GM10266 (cell line): Measurements from ENCODE around the gene TIRAP.

Experiments
- DNase-seq: peaks from one replicate; pipeline ENCODE4 v3.0.0; 2012; ENCODE audit errors: extremely low spot score
- TF ChIP-seq, protein P1 (sequence below): IDR thresholded peaks from 2 replicates; pipeline ENCODE4 v1.5.1; 2012; ENCODE audit warnings: mild to moderate bottlenecking, low read depth; ENCODE audit not compliant: control insufficient read depth, insufficient read depth; ENCODE audit errors: missing control alignments

TIRAP gene

DNA sequence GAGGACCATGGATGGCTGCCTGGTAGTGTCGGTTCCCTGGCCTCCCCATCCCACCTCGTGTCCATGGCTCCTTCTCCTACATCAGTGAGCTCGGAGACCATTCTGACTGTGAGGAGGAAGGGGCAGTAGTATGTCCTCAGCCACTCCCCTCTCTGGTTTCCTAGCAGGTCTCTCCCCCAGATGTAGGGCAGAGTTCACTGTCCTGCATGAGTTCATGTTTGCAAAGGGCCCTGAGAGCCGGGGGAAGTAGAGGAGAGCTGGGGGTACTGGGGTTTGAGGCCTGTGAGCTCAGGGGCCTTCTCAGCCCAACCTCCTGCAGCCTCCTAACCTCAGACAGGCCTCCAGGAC is 54.2 kb downstream of the TIRAP start:
- no peak for DNase-seq
- TF ChIP-seq, protein P1, sequence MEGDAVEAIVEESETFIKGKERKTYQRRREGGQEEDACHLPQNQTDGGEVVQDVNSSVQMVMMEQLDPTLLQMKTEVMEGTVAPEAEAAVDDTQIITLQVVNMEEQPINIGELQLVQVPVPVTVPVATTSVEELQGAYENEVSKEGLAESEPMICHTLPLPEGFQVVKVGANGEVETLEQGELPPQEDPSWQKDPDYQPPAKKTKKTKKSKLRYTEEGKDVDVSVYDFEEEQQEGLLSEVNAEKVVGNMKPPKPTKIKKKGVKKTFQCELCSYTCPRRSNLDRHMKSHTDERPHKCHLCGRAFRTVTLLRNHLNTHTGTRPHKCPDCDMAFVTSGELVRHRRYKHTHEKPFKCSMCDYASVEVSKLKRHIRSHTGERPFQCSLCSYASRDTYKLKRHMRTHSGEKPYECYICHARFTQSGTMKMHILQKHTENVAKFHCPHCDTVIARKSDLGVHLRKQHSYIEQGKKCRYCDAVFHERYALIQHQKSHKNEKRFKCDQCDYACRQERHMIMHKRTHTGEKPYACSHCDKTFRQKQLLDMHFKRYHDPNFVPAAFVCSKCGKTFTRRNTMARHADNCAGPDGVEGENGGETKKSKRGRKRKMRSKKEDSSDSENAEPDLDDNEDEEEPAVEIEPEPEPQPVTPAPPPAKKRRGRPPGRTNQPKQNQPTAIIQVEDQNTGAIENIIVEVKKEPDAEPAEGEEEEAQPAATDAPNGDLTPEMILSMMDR, result no peak

DNA sequence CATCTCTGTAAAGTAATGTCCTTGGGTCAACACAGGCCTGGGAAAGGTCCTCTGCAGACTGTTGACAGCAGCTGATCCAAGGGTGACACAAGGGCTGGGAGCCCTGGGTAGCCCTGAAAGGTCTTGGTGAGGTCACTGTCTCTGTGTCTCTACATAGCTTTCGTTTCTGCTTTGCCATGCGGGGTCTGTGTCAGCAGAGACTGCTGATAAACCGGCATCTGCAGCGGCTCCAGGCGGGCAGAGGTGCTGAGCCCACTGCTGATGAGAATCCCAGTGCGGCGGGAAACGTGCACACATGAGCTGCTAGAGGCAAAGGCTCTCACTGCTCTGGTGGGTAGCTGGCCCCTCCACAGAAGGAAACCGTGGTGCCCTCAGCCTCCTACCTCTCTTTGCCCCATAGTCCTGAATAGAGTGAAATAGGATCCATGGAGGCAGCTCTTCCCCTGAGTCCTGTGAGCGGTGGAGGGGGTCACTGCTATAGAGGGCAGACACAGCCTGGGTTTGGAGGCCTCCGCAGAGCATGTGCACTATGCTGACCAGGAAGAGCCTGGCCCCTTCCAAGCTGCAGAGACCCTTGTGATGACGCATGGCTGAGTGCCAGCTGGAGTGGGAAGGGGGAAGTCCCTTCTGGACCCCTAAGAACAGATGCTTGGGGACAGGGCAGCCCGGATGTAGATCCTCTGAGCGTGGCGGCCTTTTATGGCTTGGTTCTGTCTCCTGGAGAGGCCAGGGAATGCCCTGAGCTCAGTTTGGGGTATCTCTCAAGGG is 54.8 kb downstream of the TIRAP start:
- TF ChIP-seq, protein P1, result no peak
- DNase-seq, result no peak

DNA sequence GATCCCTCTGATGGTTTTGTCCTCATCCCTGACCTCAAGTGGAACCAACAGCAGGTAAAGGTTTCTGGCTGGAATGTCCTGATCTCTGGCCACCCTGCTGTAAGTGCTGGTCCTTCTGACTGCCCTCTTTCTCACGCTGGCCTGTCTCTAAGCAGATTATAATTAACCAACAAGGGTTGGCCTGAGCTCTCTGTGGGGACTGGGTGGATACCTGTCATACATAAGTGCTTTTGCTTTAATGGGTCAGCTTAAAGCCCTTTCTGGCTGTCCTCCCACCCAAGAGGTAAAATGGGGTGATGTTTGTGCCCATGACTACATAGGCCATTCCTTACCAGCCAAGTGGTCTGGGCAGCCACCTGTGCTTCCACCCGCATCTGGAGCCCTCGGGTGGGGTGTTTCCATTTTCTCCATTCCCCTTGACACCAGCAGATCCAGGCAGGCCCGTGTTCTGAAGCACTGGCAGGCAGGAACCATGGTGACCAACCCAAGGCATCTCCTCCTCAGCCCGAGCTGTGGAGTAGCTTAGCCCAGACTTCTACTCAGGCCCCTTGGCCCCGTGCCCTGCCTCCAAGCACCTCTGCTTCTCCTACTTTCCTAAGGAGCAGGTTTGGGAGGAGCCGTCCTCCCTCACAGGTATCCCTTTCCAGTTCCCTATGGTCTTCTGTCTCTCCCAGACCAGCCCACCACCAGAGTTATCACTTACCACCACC is 55.6 kb downstream of the TIRAP start:
- TF ChIP-seq, protein P1, result no peak
- no peak for DNase-seq

DNA sequence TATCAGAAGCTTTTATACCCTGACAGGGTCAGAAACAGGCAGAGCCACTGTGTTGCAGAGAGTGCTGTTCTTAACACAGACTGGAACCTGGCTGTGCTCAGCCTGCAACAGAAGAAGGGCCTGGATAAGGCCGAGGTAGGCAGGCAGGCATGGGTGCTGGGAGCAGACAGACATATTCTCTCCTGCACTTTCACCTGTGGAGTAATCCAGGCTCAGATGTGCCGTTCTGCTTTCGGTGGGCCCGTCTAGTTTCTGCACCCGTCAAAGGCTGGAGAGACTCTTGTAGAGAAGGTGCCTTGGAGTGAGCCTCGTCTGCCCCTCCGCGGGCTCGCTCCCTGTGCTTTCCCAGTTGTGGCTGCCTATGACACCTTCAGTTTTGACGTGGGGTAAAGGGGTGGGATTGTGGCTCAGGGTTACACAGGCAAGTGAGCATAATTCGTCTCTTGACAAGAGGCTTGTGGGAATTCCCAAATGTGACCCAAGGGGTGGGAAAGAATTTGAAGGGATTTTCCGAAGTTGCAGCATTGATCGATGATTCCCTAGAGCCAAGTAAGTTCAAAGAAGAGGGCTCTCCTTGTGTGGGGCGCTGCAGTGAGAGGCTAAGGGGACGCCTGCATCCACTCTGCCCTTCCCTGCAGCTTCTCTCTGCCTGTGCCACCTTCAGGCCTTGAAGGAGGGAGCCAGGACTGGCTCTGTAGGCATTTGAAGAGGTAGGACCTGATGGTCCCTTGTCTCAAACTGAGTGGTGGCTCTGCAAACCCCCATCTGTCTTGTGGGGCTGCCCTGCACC is 56.4 kb downstream of the TIRAP start:
- TF ChIP-seq, protein P1, result no peak

DNA sequence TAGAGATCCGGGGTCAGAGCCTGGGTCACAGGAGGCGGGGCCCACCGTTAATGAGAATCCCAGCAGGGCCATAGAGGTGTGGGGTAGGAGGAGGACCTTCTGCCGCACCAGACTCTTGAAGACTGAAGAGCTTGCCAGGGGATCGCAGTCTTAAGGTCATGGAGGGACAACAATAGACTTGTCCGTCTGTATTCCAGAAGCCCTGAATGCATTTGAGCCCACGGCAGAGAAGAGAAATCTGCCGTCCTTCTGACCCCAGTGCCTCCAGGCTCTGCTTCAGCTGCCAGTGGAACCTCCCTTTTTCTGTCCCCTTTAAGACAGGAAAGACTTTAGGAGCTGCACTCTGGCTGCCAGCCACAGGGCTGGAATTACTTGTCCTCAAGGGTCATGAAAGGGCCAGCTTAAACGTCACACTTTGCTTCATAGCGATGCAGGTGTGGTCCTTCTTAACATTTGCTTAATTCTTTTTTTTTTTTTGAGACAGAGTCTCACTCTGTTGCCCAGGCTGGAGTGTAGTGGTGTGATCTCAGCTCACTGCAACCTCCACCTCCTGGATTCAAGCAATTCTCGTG is 57.1 kb downstream of the TIRAP start:
- no peak for DNase-seq
- TF ChIP-seq, protein P1, result no peak

More for the DNA sequence above, 56.4 kb downstream of the TIRAP start:
- no peak for DNase-seq

DNA sequence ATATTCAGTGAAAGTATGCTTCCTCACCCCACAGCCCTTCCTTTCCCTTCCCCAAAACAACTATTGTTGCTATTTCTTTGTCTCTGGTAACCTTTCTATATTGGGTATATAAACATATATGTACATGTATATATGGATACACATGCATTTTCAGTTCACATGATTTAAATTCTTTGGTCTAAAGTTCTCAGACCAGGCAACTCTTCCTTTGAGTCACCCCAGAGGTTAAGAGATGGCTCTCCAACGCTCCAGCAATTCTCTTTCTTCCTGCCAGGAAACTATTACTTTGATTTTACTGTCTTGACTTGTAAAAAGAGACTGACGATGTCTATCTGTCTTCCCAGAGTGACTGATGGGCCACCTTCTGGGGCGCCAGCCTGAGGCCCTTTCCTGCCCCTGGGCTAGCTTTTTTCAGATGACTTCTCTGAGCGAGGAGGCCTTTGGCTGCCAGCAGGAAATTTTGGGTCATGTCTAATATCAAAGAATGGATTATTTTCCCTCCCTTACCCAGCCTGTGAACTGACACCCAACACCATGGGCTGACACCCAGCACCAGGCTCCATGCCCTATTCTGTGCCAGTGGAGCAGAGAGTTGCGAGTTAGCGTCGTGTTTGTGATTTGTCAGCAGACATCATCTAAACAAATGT is 58.2 kb downstream of the TIRAP start:
- DNase-seq, result no peak
- TF ChIP-seq, protein P1, result no peak
